RWPE2 (cell line): Measurements from ENCODE around the gene ZDHHC3.

ENCODE experiments used
- ATAC-seq: fragments of 200-7000 bp; cut with Tn5 transposase; 3 replicates; pipeline ENCODE4 v1.9.1; 2021; ENCODE audit warnings: low read depth
- DNase-seq: peaks from one replicate; pipeline ENCODE4 v3.0.0-alpha.2; 2020; ENCODE audit warnings: low spot score
- H3K27ac ChIP-seq: fragments of 450-650 bp; 2 replicates; pipeline ENCODE4 v1.5.1; 2017; ENCODE audit warnings: mild to moderate bottlenecking; ENCODE audit not compliant: poor library complexity, severe bottlenecking
- H3K27me3 ChIP-seq: fragments of 250-450 bp; sonication (Bioruptor Pico); 2 replicates; pipeline ENCODE4 v1.5.1; 2021; ENCODE audit warnings: mild to moderate bottlenecking, moderate library complexity; ENCODE audit not compliant: insufficient read depth, poor library complexity, severe bottlenecking
- H3K36me3 ChIP-seq: fragments of 250-450 bp; sonication (Bioruptor Pico); 2 replicates; pipeline ENCODE4 v1.5.1; 2020; ENCODE audit warnings: low read depth, mild to moderate bottlenecking, moderate library complexity
- H3K4me1 ChIP-seq: fragments of 250-450 bp; sonication (Bioruptor Pico); 2 replicates; pipeline ENCODE4 v1.5.1; 2021; ENCODE audit warnings: mild to moderate bottlenecking, moderate library complexity; ENCODE audit not compliant: insufficient read depth, poor library complexity, severe bottlenecking
- H3K4me3 ChIP-seq: fragments of 250-450 bp; sonication (Bioruptor Pico); 2 replicates; pipeline ENCODE4 v1.5.1; 2021; ENCODE audit warnings: mild to moderate bottlenecking, moderate library complexity; ENCODE audit not compliant: severe bottlenecking
- H3K9me3 ChIP-seq: fragments of 250-450 bp; sonication (Bioruptor Pico); 2 replicates; pipeline ENCODE4 v1.5.1; 2021; ENCODE audit warnings: mild to moderate bottlenecking, moderate library complexity; ENCODE audit not compliant: severe bottlenecking
- TF ChIP-seq, protein P1 (sequence below): fragments of 450-650 bp; IDR thresholded peaks from one replicate; pipeline ENCODE4 v1.5.1; 2017; ENCODE audit warnings: mild to moderate bottlenecking, moderate library complexity; ENCODE audit not compliant: poor library complexity, severe bottlenecking

ZDHHC3 gene

GRCh38 chr3:44883999-44884431 is 92.0 kb downstream of the ZDHHC3 start:
- no peak overlapping the region for H3K4me3 ChIP-seq
- H3K36me3 ChIP-seq = no peaks in the 10 kb centered on the region
- H3K9me3 ChIP-seq = no peaks in the 10 kb centered on the region
- peak overlapping the region; percentile 100 for H3K27ac ChIP-seq
- TF ChIP-seq, protein P1, sequence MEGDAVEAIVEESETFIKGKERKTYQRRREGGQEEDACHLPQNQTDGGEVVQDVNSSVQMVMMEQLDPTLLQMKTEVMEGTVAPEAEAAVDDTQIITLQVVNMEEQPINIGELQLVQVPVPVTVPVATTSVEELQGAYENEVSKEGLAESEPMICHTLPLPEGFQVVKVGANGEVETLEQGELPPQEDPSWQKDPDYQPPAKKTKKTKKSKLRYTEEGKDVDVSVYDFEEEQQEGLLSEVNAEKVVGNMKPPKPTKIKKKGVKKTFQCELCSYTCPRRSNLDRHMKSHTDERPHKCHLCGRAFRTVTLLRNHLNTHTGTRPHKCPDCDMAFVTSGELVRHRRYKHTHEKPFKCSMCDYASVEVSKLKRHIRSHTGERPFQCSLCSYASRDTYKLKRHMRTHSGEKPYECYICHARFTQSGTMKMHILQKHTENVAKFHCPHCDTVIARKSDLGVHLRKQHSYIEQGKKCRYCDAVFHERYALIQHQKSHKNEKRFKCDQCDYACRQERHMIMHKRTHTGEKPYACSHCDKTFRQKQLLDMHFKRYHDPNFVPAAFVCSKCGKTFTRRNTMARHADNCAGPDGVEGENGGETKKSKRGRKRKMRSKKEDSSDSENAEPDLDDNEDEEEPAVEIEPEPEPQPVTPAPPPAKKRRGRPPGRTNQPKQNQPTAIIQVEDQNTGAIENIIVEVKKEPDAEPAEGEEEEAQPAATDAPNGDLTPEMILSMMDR = no peak
- DNase-seq (peak; percentile 91), ATAC-seq (peak; percentile 75)
- peaks cover 42% of the 10 kb centered on the region for H3K4me1 ChIP-seq
- H3K27me3 ChIP-seq = no peaks in the 10 kb centered on the region

- H3K36me3 ChIP-seq = no peaks in the 10 kb centered on the region
- peak overlapping the region; percentile 100 for H3K27ac ChIP-seq
- TF ChIP-seq, protein P1 = no peak
- no peak overlapping the region for H3K4me3 ChIP-seq
- H3K4me1 ChIP-seq = peaks cover 42% of the 10 kb centered on the region
- no peaks in the 10 kb centered on the region for H3K27me3 ChIP-seq
- DNase-seq (no peak), ATAC-seq (no peak; the same call in 2 of the 3 replicates)
- H3K9me3 ChIP-seq = no peaks in the 10 kb centered on the region
Measured at GRCh38 chr3:44883213-44883955, 92.6 kb downstream of the ZDHHC3 start.

DNA sequence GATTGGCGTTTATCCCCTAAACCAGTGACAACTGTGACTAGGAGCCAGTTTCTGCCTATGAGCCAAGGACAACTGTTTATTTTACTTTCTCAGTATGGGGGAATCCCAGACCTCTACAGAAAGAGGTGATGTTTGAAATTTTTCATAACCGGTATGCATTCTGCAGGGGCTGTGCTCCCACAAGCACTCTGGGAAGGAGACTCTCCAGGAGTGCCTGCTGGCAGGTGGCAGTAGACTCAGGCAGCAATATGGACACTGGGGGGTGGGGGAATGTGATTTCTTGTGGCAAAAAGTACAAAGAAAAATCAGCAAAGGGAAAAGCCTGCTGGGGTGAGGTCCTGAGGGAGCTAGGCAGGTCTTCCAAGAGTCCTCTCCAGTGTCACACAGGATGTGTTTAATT is 95.7 kb downstream of the ZDHHC3 start:
- no peak for ATAC-seq
- Histone ChIP-seq H3K4me1 (peaks cover 24% of the 10 kb centered on the region), H3K9me3 (no peaks in the 10 kb centered on the region), H3K36me3 (no peaks in the 10 kb centered on the region), H3K27ac (no peak overlapping the region), H3K4me3 (no peak overlapping the region), H3K27me3 (no peaks in the 10 kb centered on the region)
- TF ChIP-seq, protein P1 = no peak
- no peak for DNase-seq

- ATAC-seq (no peak), DNase-seq (no peak)
- no peaks in the 10 kb centered on the region for H3K4me1 ChIP-seq
- H3K9me3 ChIP-seq = no peaks in the 10 kb centered on the region
- no peak overlapping the region for H3K4me3 ChIP-seq
- H3K27ac ChIP-seq = no peak overlapping the region
- TF ChIP-seq, protein P1 = no peak
- no peaks in the 10 kb centered on the region for H3K36me3 ChIP-seq
- H3K27me3 ChIP-seq = no peaks in the 10 kb centered on the region
Measured at GRCh38 chr3:44877333-44877732, 98.6 kb downstream of the ZDHHC3 start.

DNA sequence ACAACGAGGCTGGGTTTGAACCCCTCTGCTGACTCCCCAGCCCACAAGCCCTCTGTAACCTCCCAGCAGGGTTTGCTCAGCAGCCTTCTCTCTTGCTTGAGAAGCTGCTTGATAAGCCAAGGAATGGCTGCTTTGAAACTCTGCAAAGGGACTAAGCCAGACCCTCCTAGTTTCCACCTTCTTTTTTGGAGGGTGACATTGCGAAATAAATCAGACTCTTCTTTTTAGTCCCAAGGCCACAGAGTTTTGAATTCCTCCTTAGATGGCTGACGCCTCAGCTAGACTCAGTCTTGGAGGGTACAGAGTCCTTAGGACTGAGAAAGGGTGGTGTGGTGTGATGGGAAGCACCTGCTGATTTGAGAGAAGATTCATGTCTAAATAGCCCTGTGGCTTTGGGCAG is 100.4 kb downstream of the ZDHHC3 start:
- H3K4me3 ChIP-seq = no peak overlapping the region
- TF ChIP-seq, protein P1 = no peak
- H3K9me3 ChIP-seq = no peaks in the 10 kb centered on the region
- no peaks in the 10 kb centered on the region for H3K4me1 ChIP-seq
- H3K36me3 ChIP-seq = no peaks in the 10 kb centered on the region
- ATAC-seq (no peak), DNase-seq (no peak)
- no peak overlapping the region for H3K27ac ChIP-seq
- no peaks in the 10 kb centered on the region for H3K27me3 ChIP-seq
